Progenitor cell of endocrine pancreas (in vitro differentiated cells): ENCODE measurements around the gene SEMA4D. TPM values are rescaled to one million over a fixed set of nuclear protein-coding genes. Genes with fewer than 3 reads are reported as not detected.

ENCODE experiments used
- DNase-seq: peaks from one replicate; pipeline ENCODE4 v3.0.0; 2021; ENCODE audit warnings: low spot score; ENCODE audit not compliant: unreplicated experiment
- H3K27ac Mint-ChIP-seq: 2 replicates; pipeline ENCODE4 v1.8.0; 2021; ENCODE audit warnings: mild to moderate bottlenecking, moderate library complexity, mixed read lengths
- H3K27me3 Mint-ChIP-seq: 2 replicates; pipeline ENCODE4 v1.8.0; 2021; ENCODE audit warnings: mixed read lengths
- H3K36me3 Mint-ChIP-seq: 2 replicates; pipeline ENCODE4 v1.8.0; 2022; ENCODE audit warnings: mixed read lengths; ENCODE audit not compliant: insufficient read depth
- H3K4me1 Mint-ChIP-seq: 2 replicates; pipeline ENCODE4 v1.8.0; 2021; ENCODE audit warnings: low read depth, mixed read lengths
- H3K4me3 Mint-ChIP-seq: 2 replicates; pipeline ENCODE4 v1.8.0; 2021; ENCODE audit warnings: low read depth, mild to moderate bottlenecking, moderate library complexity, mixed read lengths
- H3K9me3 Mint-ChIP-seq: 2 replicates; pipeline ENCODE4 v1.8.0; 2021; ENCODE audit warnings: low read depth, mixed read lengths
- total RNA-seq: library from RNA; stranded (reverse); gene quantifications from 2 replicates; pipeline ENCODE4 v1.2.1, GENCODE V29; 2021
- TF ChIP-seq, protein P1 (sequence below): fragments of 200-600 bp; sonication (generic); IDR thresholded peaks from one replicate; pipeline ENCODE4 v1.5.0; 2021; ENCODE audit warnings: antibody characterized with exemption, mild to moderate bottlenecking; ENCODE audit not compliant: unreplicated experiment

SEMA4D gene
- total RNA-seq, 1 donor from 2014 or later, result 63.1 TPM

DNA sequence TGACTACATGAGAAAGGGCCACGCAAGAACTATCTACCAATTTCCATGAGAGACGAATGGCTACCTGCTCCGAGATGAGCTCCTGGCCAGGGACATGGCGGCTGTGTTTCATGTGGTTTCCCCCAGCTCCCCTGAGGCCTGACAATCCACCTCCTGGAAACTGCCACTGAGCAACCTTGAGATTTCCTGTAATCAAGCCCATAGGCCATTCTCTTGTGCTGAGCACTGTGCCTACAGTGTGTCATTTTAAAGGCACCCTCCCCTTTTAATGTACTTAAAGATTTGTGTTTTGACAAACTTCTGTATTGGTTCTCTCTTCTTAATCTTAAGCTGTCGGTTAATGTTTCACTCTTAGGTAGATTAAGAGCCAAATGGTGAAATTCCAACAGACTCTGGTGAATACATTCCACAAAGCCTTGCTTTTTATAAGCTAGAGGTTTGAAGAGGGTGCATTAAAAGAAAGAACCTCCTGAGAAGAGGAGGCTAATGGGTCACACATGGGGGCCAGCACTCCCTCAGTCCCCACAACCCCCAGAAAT is 107.3 kb downstream of the SEMA4D start:
- no peaks in the 10 kb centered on the region for H3K9me3 Mint-ChIP-seq

DNA sequence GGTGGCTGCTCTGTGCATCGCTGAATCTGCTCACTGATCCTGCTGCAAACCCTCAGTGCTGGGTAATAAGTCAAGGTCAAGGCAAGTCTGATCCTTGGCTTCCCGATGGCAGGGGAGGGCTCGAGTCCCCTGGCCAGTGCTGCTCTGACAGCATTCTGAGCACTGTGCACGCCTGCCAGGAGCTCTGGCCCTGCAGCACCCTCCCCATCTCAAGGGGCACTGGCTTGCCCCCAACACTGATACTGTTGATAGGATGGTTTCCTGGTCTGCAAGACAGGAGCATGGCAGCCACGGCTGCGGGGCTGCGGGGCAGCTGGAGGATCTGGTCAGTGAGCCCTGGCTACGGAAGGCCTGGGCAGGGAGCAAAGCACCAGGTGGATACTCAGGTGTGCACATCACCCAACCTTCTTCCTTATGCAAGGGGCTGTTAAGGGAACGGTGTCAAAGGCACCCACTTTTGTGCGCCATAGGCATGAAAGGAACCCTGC is 107.8 kb downstream of the SEMA4D start:
- no peak overlapping the region for H3K27ac Mint-ChIP-seq
- DNase-seq, result no peak
- H3K4me1 Mint-ChIP-seq, result peaks cover 7% of the 10 kb centered on the region
- TF ChIP-seq, protein P1, sequence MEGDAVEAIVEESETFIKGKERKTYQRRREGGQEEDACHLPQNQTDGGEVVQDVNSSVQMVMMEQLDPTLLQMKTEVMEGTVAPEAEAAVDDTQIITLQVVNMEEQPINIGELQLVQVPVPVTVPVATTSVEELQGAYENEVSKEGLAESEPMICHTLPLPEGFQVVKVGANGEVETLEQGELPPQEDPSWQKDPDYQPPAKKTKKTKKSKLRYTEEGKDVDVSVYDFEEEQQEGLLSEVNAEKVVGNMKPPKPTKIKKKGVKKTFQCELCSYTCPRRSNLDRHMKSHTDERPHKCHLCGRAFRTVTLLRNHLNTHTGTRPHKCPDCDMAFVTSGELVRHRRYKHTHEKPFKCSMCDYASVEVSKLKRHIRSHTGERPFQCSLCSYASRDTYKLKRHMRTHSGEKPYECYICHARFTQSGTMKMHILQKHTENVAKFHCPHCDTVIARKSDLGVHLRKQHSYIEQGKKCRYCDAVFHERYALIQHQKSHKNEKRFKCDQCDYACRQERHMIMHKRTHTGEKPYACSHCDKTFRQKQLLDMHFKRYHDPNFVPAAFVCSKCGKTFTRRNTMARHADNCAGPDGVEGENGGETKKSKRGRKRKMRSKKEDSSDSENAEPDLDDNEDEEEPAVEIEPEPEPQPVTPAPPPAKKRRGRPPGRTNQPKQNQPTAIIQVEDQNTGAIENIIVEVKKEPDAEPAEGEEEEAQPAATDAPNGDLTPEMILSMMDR, result no peak
- no peaks in the 10 kb centered on the region for H3K27me3 Mint-ChIP-seq
- H3K4me3 Mint-ChIP-seq, result no peak overlapping the region
- no peaks in the 10 kb centered on the region for H3K9me3 Mint-ChIP-seq
- peaks cover 15% of the 10 kb centered on the region for H3K36me3 Mint-ChIP-seq

More for the DNA sequence above, 107.3 kb downstream of the SEMA4D start:
- DNase-seq, result no peak
- H3K27me3 Mint-ChIP-seq, result no peaks in the 10 kb centered on the region
- no peak overlapping the region for H3K4me3 Mint-ChIP-seq
- TF ChIP-seq, protein P1, result no peak
- H3K27ac Mint-ChIP-seq, result no peak overlapping the region
- peaks cover 7% of the 10 kb centered on the region for H3K4me1 Mint-ChIP-seq
- peaks cover 15% of the 10 kb centered on the region for H3K36me3 Mint-ChIP-seq

DNA sequence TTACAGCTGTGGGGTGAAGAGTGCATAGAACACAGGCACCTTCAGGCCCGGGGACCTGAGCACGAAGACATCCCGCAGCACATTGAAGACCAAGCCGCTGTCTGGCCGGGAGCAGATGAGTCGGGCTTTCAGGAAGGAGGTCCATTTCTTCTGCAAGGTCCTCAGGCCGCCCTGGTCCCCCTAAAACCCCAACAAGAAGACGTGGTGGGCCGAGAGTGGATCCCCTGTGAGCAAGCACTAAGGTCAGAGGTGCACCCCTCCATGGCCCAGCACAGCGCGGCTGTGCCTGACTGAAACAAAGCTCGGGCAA is 109.1 kb downstream of the SEMA4D start:
- no peaks in the 10 kb centered on the region for H3K9me3 Mint-ChIP-seq
- no peak overlapping the region for H3K4me3 Mint-ChIP-seq
- TF ChIP-seq, protein P1, result no peak
- H3K27me3 Mint-ChIP-seq, result no peaks in the 10 kb centered on the region
- no peak for DNase-seq
- H3K4me1 Mint-ChIP-seq, result peaks cover 7% of the 10 kb centered on the region
- no peak overlapping the region for H3K27ac Mint-ChIP-seq
- peaks cover 15% of the 10 kb centered on the region for H3K36me3 Mint-ChIP-seq

DNA sequence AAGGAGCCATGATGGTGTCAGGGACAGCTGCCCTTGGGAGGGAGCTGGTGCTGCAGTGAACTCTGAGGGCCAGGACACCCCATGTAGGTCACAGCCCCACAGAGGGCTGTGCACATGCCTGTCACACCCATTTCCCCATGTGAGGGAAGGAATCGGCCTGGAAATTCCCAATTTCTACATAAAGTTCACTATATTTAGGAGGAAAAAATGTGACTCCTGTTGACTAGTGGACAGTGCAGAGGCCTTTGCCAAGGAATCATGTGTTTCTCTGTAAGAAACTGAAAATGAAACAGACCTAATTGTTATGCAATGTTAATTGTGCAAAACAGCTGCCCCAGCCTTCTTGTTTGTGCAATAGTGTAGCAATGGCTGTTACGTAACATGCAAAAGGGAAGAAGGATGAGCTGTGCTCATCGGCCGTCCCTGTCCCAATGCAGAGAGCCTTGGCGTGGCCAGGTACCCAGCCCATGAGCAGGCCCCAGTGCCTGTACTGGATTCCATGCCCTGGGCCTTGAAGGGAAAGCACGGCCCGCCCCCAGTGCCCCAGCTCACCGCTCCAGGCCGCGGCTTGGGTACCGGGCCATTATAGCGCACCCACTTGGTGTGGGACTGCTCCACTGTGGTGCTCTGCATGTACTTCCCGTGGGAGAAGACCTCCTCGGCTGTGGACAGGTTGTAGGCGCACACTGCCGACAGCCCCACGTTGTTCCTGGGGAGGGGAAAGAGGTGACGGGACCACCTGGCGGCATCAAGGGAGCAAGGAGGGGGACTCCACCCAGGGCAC is 109.6 kb downstream of the SEMA4D start:
- H3K4me1 Mint-ChIP-seq, result peaks cover 7% of the 10 kb centered on the region
- TF ChIP-seq, protein P1, result no peak
- no peaks in the 10 kb centered on the region for H3K27me3 Mint-ChIP-seq
- DNase-seq, result no peak
- peaks cover 17% of the 10 kb centered on the region for H3K36me3 Mint-ChIP-seq
- H3K27ac Mint-ChIP-seq, result no peak overlapping the region
- no peaks in the 10 kb centered on the region for H3K9me3 Mint-ChIP-seq
- H3K4me3 Mint-ChIP-seq, result no peak overlapping the region

DNA sequence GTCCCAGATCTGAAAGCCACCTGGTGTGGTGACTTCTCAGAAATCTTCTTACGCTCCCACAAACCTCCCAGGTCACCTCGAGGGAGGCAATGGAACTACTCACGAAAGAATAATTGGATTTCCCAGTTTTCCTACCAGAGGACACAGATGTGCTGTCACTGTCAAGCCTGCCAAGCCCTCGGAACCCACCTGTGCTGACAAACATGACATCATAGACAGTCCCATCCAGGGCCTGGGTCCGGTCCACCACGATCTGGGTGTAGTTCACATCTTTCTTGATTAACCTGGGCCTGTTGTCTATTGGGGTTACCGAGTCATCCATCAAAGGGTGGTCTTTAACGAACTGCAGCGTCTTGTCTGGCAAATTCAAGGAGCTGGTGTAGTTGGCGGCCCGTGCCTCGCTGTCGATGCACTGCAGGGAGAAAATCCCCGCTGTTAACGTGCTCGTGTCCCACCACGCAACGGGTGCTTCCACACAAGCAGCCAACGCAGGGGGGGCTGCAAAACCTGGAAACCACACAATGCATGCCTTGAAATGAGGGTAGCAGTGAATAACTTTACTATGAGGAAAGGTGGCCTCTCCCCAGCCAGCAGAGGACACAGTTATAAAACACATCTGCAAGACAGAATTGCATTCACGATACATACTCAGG is 110.6 kb downstream of the SEMA4D start:
- Mint-ChIP-seq H3K4me1 (peaks cover 7% of the 10 kb centered on the region), H3K9me3 (no peaks in the 10 kb centered on the region), H3K27me3 (no peaks in the 10 kb centered on the region), H3K36me3 (peaks cover 15% of the 10 kb centered on the region), H3K27ac (no peak overlapping the region), H3K4me3 (no peak overlapping the region)
- no peak for DNase-seq
- TF ChIP-seq, protein P1, result no peak
